Ammon's horn (tissue), 1 donor: ENCODE results near the gene NLRC3.

ENCODE experiments used
- DNase-seq: peaks from one replicate; pipeline ENCODE4 v3.0.0-alpha.2; 2016; ENCODE audit warnings: low spot score

NLRC3 gene

DNA sequence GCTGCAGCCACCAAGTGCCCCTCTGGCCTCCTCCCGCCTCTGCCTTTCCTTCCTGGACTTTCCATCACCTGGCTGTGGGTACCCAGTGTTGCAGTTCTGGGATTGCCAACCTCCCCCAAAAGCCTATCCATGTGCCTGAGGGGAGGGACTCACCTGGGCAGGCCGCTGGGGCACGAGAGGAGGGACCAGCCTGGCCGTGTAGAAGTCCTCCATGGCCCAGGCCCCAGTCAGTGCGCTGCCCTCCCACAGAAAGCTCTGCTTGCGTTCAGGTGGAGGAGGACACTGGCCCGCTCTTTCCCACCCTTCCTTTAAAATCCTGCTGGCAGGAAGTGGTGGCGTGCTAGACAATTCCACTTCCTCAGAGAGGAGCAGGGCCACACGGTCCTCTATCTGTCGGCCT, 20.0 kb upstream of the NLRC3 start:
- no peak for DNase-seq

DNA sequence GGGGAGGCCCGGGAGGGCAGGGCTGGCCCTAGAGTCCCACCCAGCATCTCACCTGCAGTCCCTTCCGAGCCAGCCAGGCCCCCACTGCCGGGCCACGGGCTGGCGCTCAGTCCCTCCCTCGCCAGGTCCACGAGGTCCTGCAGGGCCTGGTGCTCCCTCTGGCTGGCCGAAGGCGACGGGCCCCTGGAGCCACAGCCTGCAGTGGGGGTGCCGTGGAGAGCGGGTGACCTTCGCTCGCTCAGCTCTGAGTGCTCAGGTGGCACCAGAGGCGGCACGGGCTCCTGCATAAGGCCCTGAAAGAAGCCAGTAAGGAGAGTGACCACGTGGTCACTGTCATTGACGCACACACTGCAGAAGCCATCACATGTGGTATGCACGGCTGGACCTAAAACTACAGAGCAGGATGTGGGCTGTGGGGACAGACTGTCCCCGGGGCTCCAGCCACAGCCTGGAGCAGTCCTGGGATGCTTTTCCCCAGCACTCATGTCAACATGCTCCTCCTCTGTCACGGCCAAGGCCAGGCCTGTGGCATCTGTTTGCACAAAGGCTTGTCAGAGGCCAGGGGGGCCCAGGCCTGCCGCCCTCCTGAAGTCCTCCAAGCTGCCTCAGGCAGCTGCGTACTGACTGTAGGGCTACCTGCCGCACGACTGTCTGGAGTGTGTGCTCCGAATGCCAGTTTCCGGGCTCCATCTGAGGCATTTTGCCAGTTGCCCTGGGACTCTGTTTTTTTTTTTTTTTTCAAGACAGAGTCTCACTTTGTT, 19.1 kb upstream of the NLRC3 start:
- DNase-seq = no peak

DNA sequence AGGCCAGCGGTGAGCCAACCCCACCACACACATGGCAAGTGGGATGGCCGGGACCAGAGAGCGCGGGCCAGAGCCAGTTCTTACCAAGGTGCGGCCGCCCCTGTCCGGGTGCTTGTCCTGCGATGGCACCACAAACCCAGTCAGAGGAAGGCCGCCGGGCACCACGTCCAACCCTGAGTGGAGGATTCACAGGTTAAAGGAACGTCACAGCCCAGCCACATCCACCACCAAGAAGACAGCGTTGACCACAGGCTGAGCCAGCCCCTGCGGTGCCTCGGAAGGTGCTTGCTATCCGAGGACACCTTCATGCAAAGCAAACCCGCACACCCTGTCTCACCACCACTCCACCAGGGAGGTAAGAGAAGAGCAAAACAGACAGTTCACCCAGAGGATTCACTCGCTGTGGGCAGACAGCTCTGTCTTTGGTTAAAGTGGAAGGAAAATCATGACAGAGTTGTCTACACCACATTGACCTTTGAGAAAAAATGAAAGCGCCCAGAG, 18.4 kb upstream of the NLRC3 start:
- no peak for DNase-seq

DNA sequence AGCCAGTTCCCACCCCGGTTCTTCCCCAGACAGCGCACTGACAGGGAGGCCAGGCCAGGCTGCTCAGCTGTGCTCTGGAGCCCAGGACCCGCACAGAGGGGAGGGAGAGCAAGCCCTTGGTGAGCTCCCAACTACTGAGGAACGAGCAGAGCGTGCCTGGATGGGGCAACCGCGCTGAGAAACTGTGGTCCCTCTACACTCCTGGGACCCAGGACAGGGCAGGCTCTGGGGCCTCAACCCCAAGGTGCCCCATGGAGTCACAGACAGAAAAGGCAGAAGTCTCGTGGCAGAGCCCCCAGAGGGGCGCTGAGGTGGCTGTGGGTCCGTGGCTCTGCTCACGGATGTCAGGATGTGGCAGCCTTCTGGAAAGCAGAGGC, 17.9 kb upstream of the NLRC3 start:
- DNase-seq = no peak

DNA sequence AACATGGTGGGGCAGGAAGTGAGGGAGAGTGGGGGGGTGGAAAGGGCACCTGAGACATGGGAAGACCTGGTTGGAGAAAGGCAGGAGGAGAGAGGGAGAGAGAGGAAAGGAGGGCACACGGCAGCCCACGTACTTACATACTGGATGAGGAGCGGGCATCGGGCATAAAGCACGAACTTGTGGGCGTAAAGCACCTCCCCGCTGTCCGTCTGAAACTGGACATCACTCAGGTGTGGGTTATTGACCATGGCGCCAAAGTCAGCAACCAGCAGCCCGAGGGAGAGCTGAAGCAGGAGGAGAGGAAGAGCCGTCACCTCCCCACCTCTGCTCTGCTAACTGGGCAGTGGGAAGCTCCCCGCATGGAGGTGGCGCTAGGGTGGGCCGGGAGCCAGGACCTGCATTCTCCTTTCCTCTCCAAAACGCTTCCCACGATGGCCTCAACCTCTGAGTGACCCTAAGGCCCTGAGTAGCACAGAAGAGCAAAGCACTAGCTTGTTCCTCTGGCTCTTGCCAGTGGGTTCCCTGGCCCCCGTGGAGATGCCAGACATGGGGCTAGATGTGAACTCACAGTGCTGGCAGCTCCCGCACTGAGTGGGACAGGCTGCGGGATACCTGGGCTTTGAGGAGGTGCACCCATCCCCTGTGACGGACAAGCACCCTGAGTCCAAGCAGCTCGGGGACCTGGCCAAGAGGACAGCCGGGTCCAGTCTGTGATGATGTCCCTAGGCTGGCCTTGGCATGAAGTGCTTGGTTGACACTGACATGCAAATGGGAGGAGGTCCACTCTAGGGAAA, 17.3 kb upstream of the NLRC3 start:
- no peak for DNase-seq

DNA sequence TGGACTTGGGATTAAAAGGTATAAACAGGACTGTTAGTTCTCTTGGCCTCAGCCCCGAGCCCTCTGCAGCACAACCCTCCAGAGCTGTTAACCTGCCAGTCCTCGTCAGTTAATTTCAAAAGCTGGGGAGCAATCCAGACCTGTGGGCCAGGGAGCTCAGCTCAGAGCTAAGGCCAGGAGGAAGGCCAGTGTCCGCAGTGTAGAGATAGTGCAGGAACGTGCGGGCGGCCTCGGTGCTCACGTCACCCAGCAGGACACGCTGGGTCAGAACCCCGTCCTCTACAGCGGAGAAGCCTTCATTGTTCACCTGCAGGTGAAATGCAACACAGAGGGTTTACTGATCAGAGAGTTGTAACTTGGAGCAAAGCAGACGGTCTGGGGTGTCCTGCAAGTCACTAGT, 15.4 kb upstream of the NLRC3 start:
- no peak for DNase-seq

DNA sequence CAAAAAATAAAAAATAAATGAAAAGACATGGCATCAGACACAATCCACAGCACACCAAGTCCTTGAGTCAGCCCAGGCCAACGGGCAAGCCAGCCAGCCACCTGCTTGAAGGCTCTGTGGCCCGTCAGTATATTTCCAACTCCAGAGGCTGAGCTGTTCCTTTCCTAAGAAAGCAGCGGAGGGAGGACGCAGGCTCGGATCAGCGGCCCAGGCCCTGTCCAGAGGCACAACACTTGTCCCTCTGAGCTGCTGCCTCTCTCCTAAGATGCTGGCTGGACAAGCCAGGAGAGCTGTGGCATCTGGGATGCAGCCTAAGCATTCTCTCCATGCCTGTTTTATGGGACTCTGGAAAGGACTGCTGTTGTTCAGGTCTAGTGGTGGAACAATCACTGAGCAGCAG, 14.8 kb upstream of the NLRC3 start:
- no peak for DNase-seq

DNA sequence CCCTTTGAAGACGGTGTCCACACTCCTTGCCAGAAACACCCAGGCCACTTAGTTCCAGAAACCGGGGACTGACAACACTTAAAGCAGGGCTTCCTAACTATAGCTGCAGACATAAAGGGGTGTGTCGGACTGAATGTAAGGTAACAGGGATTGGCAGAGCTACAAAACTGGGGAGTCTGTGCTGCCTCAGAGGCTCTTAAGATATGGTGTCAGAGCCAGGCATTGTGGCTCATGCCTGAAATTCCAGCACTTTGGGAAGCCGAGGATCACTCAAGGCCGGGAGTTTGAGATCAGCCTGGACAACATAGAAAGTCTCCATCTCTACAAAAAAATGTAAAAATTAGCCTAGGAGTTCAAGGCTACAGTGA, 14.2 kb upstream of the NLRC3 start:
- no peak for DNase-seq

DNA sequence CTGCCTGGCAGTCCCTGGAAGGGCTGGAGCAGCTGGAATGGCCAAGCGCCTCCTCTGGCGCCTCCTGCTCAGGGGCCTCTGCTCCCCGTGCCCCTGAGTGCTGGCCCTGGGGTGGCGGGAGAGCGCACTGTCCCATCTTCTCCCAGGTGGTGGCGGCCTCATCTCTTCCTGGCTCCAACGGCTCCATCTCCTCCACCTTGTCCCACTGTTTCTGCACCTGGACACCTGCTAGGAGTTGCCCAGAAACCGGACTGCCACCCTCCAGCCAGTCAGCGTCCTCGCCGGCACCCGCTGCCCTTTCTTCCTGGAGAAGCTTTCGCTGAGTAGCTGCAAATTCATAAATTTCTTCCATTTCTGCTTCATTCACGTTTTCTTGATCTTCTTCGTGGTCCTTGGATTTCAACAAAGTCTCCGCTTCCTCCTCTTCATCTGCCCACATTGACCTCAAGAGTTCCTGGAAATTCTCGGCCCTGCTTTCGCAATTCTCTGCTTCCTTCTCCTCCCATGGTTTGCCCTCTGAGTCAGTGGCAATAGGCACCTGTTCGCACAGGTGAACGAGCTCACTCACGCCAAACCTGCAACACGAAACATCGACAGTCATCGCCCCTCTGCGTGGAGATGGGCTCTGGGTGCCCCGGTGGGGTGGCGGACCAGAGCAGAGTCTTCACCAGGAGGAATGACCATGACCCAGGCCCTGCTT, 13.7 kb upstream of the NLRC3 start:
- DNase-seq = no peak

DNA sequence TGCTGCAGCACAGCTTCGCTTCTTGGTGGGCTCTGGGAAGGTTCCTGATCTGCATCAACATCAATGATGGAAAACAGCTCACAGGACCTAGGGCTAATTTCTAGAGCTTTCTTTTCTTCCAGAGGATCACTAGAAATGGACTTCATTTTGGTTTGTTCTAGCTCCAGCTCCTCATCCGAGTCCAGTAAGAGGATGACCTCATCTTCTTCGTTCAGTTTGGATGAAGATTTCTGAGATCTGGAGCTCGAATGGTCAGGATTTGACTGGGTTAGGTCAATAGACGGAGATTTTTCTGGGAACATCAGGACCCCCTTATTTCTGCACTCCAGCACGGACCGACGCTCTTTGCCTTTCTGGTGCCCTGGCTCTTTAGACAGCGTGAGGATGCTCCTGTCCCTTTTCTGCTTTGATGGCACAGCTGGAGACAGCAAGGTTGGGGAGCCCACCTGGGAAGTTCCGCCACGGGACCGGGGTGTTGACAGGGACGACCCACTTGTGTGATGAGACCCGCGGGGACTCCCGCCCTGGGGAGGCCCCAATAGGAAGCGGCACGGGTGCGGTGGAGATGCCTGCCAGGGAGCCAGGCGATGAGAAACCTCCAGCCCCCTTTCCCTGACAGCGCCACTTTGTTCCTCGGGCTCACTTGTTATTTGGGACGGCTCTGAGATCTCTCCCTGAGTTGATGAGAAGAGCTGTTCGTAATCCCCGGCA, 12.9 kb upstream of the NLRC3 start:
- DNase-seq = no peak

DNA sequence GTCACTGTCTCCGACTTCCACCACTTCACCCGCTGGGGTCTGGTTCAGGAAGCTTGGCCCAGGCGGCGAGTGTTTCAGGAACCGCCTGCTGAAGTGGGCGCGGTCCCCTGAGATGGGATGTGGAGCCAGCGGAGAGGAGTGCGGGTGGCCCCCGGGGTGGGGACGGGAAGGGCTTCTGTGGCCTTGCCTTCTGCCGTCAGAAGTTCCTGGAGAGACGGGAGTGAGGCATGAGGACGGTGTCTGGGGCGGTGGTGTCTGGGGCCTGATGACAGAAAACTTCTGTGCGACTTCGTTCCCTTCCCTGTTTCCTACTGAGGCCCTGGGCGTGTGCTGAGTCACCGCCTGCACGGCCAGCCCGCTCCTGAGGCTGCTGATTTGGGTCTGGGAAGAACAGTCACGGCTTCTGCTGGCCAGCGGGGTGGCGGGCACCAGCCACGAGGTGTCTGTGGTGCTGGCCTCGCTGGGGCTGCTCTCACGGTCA, 12.3 kb upstream of the NLRC3 start:
- no peak for DNase-seq

DNA sequence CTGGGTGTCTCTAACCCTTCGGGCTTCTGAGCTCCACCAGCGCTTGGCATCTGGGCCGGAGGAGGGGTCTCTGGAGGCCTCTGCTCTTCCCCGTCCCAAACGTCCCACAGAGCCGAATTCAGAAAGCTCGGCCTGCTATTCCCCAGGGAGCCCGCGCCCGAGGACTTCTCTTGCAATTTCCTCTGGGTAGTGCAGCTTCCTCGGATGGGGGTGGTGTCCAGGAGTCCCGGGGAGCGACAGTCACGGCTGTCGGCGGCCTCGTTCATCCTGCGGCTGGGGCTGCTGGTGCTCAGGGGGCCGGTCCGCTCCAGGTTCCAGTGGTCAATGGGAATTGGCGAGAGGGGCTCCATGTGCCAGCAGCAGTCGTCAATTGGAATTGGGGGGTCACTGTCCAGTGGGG, 11.8 kb upstream of the NLRC3 start:
- DNase-seq = no peak

DNA sequence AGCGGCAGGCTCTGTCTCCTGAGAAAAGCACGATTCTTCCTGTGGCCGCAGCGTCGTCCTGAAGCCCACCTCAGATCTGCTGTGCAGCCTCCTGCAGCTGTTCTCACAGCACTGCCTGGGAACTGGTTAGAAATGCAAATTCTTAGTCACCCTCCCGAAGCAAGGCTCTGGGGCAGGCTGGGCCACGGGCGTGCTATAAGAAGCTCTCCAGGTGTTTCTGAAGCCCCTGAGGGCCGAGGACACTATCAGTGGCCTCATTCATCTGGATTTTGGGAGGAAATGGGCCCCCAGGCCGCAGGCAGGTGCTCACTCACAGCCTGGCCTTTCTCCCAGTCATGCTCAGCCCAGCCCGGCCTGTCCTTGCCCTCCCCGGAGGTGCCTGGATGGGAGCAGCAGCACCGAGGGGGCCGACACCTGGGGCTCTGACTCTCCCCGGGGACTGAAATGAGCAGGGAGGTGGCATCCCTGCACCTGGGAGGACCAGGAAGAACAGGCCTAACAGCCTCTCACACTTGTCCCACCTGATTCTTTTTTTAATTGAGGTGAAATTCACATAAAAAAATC, 10.4 kb upstream of the NLRC3 start:
- DNase-seq = no peak

DNA sequence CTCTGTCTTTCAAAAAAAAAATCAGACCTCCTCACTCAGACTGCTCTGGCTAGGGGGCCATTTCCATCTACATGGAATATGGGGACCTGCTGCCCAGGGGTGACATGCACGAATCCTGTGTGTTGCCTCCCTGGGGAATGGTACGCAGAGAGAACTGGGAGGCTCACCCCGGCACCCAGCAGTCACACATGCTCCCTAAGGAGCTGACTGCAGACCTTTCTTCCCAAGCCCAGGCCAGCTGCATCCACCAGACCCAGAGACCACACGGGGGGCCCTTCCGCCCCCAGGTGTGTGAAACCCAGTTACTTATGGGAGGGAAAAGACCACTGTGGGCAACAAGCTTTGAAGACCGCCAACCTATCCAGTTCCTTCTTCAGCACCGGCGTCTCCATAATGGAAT, 7.2 kb upstream of the NLRC3 start:
- DNase-seq = no peak

DNA sequence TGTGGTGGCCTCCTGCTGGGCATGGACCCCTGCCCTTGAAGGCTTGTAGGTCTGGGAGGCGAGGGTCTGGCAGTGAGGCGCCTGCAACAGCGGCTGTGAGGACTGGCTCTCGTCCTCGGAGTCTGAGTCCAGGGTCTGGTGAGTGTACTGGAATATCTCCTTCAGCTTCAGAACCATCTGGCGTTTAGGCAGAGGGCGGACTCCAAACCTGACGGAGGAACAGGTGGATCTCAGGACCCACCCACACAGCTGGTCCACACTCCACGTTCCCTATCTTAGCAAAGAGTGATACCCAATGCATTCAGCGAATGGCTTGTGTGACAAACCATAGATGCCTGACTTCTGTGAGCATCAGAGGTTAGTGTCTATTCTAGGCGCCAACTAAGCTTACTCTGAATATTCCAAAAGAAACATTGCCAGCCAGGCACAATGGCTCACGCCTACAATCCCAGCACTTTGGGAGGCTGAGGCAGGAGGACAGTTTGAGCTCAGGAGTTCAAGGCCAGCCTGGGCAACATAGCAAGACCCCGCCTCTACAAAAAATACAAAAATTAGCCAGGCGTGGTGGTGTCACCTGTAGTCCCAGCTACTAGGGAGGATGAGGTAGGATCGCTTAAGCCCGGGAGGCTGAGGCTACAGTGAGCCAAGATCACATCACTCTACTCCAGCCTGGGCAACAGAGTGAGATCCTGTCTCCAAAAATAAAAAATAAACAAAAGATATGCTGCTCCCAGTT, 6.3 kb upstream of the NLRC3 start:
- no peak for DNase-seq

DNA sequence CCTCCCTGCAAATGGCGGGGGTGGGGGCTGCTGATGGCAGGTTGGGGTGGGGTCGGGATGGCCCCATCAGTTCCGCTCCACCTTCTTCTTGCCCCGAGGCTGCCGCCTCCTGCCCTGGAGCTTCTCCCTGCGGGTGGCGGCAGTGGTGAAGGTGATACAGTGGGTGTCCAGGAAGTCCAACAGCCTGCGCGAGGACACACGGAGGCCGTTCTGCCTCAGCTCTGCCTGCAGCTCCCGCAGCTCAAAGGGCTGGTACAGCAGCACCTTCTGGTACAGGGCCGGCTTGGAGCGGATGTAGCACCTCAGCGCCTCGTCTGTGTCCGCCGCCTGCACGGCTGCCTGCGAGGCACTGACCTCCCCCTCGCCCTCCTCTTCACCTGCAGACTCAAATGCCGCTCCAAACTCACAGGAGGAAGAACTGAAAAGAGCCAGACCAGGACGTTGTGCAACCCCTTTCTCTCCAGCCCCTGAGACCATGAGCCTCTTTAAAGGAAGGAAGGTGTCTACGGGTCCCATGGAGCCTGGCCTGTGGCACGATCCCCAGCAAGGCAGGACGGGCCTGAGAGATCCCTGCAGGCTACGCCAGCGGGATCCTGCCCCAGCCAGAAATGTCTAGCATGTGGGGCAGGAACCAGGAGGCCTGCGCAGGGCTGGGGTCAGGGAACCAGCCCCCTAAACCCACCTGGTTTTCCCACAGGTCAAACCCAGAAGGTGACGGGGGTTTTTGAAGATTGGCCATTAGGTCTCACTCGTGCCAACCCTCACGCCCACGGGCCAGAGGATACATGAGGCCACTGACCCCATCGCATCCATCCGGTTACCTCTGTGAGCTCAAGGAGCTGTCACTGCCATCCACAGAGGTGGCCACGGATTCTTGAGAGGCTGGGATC, 5.3 kb upstream of the NLRC3 start:
- DNase-seq = no peak

DNA sequence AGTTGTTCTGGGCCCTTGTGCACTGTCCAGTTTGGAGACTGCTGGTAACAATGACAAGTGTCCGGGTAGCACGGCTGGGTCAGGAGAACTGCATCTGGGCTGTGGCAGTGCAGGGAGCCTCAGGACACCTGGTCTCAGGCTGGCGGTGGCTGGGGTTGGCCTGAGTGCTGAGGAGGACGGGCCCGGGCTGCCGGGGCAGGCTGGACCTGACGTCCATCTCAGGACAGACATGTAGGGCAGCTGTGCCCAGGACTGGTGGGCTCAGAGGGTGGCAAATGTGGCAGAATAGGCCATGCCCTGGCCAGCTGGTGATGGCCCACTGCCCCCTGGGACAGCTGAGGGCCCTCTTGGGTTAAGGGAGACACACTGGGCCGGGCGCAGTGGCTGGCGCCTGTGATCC, 4.2 kb upstream of the NLRC3 start:
- no peak for DNase-seq

DNA sequence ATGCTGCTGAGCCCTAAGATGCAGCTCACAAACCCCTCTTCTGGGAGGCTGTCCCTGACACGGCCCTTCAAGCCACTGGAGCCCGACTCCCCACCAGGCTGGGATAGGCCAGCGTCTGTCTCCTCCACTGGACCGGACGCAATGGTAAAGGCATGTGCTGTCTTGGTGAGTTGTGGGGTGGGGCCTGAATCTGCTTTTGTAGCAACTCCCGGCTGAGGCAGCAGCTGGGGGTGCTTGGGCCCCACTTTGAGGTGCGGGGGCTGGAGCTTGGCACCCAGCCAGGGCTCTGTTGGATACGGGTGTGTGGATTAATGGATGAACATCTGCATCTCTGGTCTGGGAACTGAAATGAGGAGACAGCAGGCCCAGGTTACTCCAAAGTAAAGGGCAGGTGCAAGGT, 3.5 kb upstream of the NLRC3 start:
- no peak for DNase-seq

DNA sequence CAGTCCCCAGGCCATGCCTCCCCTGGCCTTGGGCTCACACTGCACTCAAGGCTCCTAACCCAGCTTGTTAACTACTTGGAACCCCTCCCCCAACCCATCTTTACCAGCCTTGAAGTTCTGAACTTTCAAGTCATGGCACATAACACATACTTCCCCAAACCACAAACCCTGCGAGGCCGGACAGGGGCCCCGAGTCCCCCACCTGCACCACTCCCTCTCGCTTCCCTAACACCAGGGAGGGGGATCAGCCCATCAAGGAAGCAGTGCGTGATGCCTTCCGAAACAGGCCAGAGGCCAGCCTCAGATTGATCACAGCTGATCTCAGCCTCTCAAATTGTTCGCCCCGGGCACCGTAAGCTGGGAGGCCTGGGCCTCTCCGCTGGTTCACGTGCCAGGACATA, 3.0 kb upstream of the NLRC3 start:
- DNase-seq = no peak

DNA sequence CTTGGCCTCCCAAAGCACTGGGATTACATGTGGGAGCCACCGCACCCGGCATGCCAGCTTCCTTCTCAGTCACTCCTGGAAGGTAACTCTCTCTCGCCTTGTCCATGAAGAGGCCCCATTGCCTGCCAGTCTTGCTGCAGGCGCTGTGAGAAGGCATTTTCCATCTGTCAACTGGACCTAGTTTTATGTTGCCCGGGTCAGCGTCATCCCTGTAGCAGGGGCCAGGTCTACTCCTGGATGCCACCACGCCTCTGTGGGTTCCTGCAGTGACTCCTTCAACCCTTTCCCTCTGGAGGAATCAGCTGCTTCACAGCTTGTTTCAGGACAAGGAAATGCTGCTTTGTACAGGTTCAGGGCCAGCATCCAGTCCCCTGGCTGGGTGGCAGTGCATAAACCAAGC, 2.6 kb upstream of the NLRC3 start:
- DNase-seq = no peak
